Measurements from ENCODE around the gene EMC1.
"Not testable (repeated sequence)": the region's sequence is repeated elsewhere in the genome, so short reads cannot be mapped to it uniquely, and the experiment has no call there.

EMC1 gene

GRCh38 chr1:19260211-19261138, 9.2 kb upstream of the EMC1 start:
- no peak for DNase-seq (ENCODE audit: low read depth)

DNA sequence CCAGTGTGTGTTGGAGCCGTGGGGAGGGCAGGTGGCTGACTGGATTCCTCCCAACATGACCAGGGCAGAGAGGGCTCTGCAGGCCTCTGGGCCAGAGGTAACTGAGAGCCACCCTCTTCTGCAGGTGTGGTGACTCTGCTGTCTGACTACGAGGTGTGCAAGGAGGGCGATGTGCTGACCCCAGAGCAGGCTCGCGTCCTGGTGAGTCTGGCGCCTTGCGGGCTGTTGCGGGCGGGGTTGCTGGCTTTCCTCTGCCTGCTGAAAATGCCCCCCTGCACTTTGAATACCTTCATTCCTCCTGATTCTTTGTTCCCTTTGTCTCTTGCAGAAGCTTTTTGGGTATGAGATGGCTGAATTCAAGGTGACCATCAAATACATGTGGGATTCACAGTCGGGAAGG, 7.0 kb upstream of the EMC1 start:
- DNase-seq (ENCODE audit: low read depth) = no peak

DNA sequence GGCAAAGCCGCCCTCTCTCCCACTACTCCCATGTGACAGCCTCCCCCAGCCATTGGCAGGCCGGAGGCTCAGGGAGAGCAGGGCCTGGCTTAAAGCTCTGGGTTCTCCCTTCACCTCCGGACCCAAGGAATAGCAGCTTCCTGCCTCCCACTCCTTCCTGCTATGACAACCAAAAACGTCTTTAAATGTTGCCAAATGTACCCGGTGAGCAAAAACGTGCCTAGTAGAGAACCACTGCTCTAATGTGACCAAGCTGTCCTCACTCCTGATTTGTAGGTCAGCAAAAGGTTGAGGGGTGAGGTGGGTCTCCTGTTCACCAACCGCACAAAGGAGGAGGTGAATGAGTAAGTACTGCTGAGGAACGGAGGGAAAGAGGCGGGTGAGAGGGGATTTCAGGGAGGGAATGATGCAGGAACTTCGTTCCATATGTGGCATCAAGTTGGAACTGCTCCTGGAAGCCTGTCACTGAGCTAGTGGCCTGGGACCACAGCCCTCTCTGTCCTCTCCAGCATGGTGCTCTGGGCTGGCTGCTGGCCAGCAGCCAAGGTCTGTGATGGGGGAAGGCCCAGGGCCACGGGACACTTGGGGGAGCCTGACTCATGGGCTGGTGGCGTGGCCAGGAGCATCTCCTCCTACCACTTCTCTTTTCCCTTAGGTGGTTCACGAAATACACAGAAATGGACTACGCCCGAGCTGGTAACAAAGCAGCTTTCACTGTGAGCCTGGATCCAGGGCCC, 6.0 kb upstream of the EMC1 start:
- no peak for DNase-seq (ENCODE audit: low read depth)

DNA sequence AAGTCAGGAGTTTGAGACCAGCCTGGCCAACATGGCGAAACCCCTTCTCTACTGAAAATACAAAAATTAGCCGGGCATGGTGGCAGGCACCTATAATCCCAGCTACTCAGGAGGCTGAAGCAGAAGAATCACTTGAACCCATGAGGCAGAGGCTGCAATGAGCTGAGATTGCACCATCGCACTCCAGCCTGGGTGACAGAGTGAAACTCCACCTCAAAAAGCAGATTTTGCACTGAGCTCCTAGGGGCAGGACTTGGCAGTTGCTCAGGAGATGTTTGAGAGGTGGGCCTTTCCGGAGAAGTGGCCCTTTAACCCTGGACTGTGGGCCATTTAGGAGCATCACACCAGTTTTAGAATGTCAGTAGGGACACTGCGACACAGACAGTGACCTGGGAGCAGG, 5.0 kb upstream of the EMC1 start:
- not testable (repeated sequence) for DNase-seq (ENCODE audit: low read depth)

- no peak for DNase-seq (ENCODE audit: low read depth)
Measured at GRCh38 chr1:19255288-19255687, 4.0 kb upstream of the EMC1 start.

DNA sequence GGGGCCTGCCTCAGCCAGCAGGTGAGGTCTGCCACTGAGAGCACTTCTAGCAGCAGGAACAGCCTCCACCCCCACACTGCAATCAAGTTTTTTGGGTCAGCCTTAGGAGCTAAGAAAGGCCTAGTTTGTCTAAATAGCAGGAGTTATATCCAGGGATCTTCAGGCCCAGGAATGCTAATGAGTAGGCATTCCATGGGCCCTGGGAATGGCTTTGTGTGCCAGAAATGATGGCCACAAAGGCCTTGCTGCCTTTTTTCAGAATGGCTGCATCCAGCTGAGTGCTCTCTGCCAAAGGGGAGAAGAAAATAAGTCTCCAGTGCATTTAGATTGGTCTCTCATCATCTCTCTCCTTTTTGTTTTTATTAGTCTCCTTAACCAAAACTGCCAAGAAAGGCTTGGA, 3.1 kb upstream of the EMC1 start:
- DNase-seq (ENCODE audit: low read depth) = no peak

- DNase-seq (ENCODE audit: low read depth) = no peak
Measured at GRCh38 chr1:19250629-19251304, 557 bp downstream of the EMC1 start.

DNA sequence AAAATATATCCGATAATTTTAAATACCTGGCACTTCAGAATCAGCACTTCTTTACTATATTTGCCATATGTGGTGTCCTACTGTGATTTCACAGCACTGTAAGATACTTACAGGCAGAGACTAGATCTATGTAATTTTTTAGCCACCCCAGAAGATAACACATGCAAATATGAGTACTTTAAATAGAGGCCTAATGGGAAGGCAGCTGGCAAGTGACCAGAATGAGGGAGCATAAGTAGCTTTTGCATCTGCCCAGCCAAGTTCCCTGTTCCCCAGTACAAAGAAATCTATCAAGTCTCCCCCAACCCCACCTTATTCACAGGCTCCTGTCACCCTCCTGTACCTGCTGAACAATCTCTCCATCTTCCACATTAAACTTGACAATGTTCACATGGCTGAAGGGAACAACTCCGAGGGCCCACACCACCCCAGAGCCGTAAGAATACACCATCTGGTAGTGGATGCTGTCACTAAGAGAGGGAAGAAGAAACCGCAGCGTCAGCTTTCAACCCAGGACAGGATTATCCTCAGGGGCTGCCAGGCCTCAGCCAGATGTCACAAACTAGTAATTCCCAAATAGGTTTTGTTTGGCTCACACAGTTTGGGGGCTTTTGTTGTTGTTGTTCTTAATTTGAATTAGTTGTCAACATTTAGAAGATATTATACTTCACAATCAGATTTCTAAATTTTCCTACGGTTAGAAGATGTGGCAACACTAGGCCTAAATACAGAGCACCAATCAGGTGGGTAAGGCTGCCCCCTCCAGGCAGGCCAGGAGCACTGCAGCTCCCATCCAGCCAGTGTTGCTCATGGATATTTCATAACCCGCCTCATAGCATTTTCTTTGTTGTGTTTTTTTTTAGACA, 10.4 kb downstream of the EMC1 start:
- DNase-seq (ENCODE audit: low read depth) = peak; percentile 61

DNA sequence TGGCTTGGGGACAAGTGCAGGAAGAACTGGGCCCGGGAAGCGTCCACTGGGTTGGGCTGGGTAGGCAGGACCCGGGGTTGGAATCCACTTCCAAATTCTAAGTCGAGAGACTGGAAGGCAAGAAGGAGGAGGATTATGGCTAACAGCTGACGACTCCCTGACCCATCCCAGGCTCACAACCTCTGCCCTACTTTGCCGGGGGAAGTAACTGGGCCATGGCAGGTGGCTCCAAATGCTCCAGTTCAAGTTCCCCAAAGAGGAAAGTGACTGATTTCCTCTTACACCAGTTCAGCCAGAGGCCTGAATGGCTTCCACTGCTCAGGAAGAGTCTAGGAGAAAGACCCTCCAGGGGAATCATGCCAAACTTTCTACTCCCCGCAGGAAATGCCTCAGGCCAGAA, 11.4 kb downstream of the EMC1 start:
- DNase-seq (ENCODE audit: low read depth) = no peak

DNA sequence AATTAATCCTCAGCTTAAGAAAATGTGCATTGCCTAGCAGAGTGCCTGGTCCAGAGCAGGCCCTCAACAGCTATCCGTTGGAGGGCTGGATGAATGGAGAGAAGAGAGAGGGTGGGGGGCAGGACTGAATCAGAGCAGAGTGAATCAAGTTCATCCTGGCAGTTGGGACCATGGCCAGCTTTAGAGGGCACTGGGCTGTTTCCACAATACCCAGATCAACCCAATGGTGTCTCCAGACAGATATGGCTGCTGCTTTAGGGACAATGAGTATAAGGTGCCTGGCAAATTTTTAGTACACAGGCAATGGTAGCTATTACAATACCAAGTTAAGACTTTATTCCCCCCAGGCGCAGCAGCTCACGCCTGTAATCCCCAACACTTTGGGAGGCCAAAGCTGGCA, 17.1 kb downstream of the EMC1 start:
- no peak for DNase-seq (ENCODE audit: low read depth)

GRCh38 chr1:19232524-19232846, 18.8 kb downstream of the EMC1 start:
- no peak for DNase-seq (ENCODE audit: low read depth)

DNA sequence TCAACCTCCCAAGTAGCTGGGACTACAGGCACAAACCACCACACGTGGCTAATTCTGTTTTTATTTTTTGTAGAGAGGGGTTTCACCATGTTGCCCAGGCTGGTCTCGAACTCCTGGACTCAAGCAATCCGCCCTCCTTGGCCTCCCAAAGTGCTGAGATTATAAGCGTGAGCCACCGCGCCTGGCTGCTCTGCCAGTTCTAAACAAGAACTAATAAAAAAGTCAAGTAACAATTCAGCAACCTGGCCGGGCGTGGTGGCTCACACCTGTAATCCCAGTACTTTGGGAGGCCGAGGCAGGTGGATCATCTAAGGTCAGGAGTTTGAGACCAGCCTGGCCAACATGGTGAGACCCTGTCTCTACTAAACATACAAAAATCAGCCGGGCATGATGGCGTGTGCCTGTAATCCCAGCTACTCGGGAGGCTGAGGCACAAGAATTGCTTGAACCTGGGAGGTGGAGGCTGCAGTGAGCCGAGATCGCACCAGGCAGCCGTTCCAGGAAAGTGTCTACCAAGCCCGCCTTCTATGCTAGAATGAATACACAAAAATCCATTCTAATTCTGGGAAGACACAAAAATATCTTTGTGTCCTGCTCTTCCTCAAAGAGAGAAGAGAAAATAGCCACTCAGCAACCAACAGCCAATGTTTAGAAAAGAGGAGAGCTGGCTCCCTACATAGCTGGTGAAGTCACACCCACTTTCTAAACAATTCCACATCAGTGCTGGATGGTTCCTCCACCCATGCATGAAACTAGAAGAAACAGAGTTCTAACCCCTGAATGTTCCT, 19.4 kb downstream of the EMC1 start:
- DNase-seq (ENCODE audit: low read depth) = not testable (repeated sequence)

- DNase-seq (ENCODE audit: low read depth) = no peak
Measured at GRCh38 chr1:19229828-19230325, 21.4 kb downstream of the EMC1 start.

DNA sequence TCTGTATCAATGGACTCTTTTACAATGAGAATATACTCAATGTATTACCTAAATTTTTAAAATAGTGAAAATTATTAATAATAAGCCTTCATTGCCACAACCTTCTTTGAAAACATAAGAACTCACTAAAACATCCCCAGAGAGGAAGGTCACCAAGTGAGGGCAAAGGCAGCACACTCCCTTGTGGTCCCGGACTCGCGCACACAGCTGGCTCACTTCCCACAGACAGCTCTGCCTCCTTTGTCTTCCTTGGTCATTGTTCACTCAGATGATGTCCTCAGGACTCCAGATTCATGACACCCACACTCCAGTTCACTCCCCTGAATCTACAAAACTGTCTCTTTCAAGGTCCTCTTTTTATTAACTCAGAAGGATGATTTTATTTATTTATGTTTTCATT, 22.1 kb downstream of the EMC1 start:
- DNase-seq (ENCODE audit: low read depth) = no peak

DNA sequence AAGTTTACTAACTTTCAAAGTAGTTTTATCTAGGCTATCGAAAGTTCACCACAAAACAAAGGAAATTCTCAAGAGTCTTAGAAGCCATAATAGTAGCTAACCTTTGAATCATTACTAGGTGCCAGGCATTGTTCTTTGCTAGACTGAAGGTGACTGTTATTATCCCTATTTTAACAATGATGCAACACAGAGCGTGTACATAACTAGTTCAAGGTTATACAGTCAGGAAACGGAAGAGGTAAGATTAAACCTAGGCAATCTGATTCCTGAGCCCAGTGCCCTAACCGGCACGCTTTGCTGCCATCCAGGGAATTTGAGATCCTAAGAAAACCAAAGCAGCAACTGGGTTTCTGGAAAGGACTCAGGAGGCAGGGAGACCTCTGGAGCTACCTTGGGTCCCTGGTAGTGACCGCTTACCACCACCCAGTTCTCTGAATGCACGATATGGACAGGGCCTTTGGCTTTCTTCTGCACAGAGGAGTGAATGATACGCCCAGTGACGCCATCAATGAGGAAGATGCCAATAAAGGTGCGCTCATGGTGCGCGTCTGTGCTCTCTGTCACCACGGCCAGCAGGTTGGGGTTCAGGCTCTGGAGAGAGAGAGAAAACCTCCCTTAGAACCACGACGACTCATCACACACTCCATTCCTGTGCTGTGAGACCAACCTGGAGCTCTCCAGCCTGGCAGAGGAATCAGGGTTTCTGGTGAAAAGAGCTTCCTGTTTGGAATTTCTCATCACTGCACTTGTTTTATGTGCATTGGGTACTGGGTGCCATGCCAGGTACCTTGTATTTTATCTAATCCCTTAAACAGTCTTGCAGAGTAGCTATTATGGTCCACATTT, 28.1 kb downstream of the EMC1 start:
- no peak for DNase-seq (ENCODE audit: low read depth)

DNA sequence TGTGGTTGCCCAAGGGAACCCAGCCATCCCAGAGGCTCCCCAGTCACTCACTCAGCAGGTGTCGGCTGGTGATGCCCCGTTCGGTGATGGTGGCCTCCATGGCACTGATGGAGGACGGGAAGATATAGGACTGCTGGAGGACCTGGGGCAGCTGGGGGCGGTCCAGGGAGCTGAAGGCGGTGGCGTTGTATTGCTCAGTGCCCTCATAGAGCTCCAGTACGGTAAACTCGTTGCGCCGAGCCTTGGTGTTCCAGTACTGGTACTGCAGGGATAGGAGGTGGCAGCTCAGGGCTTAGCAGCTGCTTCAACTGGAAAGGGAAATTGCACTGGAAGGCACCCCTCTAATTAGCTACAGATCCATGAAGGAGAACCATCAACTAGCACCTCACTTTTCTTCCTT, 28.8 kb downstream of the EMC1 start:
- DNase-seq (ENCODE audit: low read depth) = no peak

- DNase-seq (ENCODE audit: low read depth) = no peak
Measured at GRCh38 chr1:19220991-19221390, 30.3 kb downstream of the EMC1 start.

DNA sequence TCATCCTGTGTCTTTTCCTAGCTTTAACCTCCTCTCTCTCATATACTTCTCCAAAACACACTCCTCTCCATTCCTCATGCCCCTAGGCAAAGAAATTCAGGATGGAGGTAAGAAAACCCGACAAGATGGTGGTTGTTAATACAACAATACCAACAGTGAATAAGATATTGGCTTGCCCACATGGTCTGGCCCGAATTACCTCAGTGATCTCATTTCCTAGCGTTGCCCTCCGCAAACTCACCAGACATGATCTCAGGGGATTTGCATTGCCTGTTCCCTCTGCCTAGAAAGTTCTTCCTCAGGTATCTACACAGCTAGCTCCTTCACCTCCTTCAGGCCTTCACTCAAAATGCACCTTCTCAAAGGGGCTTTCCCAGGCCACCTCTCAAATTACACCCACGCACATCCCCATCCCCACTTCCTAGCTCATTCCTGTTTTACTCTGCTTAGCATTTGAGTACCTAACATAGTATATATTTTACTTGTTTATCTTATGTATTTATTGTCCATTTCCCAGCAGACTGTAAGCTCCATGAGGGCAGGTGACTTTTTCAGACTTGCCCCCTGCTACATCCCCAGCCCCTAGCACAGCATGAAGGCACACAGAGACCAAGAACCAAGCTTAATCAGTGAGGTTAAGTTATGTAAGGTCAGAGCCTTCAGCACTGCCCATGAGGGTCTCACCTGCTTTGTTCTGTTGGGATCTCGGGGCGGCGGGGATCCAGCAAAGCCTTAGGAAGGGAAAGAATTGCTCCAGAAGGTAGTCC, 31.1 kb downstream of the EMC1 start:
- DNase-seq (ENCODE audit: low read depth) = no peak

DNA sequence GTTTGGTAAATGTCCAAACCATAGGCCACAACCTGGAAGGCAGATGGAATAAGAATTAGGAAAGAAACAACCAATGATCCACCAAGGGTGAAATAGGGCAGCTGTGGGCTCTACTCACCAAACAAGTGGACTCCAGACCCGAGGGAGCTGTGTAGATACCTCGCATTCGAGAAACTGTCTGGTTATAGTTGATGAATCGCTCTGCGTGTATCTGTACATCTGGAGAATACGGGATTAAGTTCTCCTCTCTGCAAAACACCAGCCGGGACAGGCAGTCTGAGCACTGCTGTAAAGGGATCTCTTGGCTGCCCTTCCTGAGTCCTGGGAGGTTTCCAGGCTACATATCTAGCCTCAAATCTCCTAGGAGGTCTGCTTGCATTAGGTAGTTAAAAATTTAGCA, 31.9 kb downstream of the EMC1 start:
- no peak for DNase-seq (ENCODE audit: low read depth)
